Stimulated activated memory B cell treated with anti-CD40 and anti-IgM and Interleukin-4, amounts not matched to agents 10 μg/mL and 1 μg/mL and 100 μg/mL, for 72 hours (primary cell): ENCODE measurements around the gene CAVIN4.
A peak's percentile ranks its signal among the peaks of the same experiment; 100 is the strongest.

ENCODE experiments used
- ATAC-seq: fragments of 150-1000 bp; cut with Tn5 transposase; 2 replicates; pipeline ENCODE4 v1.10.0; 2021
- H3K27ac Mint-ChIP-seq: one replicate; pipeline ENCODE4 v1.8.0; 2022; ENCODE audit warnings: mild to moderate bottlenecking, mixed read lengths
- H3K27me3 Mint-ChIP-seq: one replicate; pipeline ENCODE4 v1.8.0; 2022; ENCODE audit warnings: mixed read lengths
- H3K36me3 Mint-ChIP-seq: one replicate; pipeline ENCODE4 v1.8.0; 2022; ENCODE audit warnings: mixed read lengths
- H3K4me1 Mint-ChIP-seq: one replicate; pipeline ENCODE4 v1.8.0; 2022; ENCODE audit warnings: mixed read lengths
- H3K4me3 Mint-ChIP-seq: one replicate; pipeline ENCODE4 v1.8.0; 2022; ENCODE audit warnings: mild to moderate bottlenecking, moderate library complexity, mixed read lengths
- H3K9me3 Mint-ChIP-seq: one replicate; pipeline ENCODE4 v1.8.0; 2022; ENCODE audit warnings: mixed read lengths

Gene CAVIN4, protein sequence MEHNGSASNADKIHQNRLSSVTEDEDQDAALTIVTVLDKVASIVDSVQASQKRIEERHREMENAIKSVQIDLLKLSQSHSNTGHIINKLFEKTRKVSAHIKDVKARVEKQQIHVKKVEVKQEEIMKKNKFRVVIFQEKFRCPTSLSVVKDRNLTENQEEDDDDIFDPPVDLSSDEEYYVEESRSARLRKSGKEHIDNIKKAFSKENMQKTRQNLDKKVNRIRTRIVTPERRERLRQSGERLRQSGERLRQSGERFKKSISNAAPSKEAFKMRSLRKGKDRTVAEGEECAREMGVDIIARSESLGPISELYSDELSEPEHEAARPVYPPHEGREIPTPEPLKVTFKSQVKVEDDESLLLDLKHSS

DNA sequence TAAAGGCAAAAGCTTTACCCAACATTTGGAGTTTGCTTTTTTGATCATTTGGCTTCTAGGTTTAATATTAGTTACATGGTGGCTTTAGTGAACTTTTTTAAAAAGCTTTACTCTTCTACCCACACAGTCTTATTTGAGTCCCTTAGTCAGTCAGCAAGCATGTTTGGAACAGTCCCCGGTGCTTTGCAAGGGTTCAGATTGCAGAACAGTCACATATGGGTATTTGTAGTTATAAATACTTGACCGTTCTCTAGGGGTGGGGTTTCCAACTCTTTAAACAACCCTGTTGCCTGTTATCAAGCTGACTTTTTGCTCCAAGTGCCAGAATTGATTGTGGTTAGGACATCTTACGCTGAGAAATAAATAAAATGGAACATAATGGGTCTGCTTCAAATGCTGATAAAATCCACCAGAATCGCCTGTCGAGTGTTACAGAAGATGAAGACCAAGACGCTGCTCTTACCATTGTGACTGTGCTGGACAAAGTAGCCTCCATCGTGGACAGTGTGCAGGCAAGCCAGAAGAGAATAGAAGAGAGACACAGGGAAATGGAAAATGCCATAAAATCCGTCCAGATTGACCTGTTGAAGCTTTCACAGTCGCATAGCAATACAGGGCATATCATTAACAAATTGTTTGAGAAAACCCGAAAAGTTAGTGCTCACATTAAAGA lies at the start of gene CAVIN4:
CAVIN4 (plus strand) TSS at position 304 of the 673 bp plus-strand sequence; CDS start at position 369, 65 bp downstream.
- Mint-ChIP-seq H3K4me3 (no peak within 1 kb of the TSS), H3K36me3 (no peaks in the 10 kb centered on the region), H3K9me3 (no peaks in the 10 kb centered on the region), H3K27ac (no peak within 1 kb of the TSS), H3K4me1 (no peaks in the 10 kb centered on the region), H3K27me3 (no peaks in the 10 kb centered on the region)
- no peak for ATAC-seq

DNA sequence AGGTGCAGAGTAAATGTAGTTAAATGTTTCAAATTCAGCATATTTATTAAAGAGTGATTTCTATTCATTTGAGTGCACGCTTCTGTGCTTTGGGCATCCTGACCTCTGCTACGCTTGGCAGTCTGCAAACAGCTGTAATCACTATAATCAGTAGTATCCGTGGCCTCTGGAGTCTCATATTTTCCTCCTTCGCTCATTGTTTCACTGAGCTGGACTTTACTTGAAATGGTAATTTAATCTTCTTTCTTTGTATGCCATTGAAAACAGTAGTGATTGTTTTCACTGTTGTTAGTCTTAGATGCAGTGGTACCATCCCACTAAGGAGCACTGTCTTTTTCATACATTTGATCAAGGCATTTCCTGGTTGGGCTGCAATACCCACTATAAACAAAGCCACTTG lies 43.5 kb upstream of the CAVIN4 start:
- no peak overlapping the region for H3K4me3 Mint-ChIP-seq
- no peaks in the 10 kb centered on the region for H3K4me1 Mint-ChIP-seq
- no peak overlapping the region for H3K27ac Mint-ChIP-seq
- H3K27me3 Mint-ChIP-seq = no peaks in the 10 kb centered on the region
- H3K9me3 Mint-ChIP-seq = no peaks in the 10 kb centered on the region
- ATAC-seq = no peak
- H3K36me3 Mint-ChIP-seq = no peaks in the 10 kb centered on the region

DNA sequence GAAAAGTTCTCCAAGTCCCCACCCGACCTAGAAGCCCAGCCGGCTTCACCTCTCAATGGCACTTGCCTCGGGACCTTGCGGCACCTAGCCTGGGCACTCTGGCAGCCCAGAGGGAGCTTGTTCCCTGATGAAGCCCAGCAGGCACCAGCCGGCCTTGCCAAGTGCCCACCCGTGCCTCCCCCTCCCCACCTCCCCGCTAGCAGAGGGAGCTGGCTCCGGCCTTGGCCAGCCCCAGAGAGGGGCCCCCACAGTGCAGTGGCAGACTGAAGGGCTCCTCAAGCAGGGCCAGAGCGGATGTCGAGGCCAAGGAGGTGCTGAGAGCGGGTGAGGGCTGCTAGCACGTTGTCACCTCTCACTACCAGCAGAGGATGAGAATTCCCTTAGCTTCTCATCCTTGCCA lies 37.6 kb upstream of the CAVIN4 start:
- peaks cover 7% of the 10 kb centered on the region for H3K9me3 Mint-ChIP-seq
- no peaks in the 10 kb centered on the region for H3K27me3 Mint-ChIP-seq
- no peak overlapping the region for H3K4me3 Mint-ChIP-seq
- peaks cover 13% of the 10 kb centered on the region for H3K36me3 Mint-ChIP-seq
- no peaks in the 10 kb centered on the region for H3K4me1 Mint-ChIP-seq
- no peak overlapping the region for H3K27ac Mint-ChIP-seq
- no peak for ATAC-seq

DNA sequence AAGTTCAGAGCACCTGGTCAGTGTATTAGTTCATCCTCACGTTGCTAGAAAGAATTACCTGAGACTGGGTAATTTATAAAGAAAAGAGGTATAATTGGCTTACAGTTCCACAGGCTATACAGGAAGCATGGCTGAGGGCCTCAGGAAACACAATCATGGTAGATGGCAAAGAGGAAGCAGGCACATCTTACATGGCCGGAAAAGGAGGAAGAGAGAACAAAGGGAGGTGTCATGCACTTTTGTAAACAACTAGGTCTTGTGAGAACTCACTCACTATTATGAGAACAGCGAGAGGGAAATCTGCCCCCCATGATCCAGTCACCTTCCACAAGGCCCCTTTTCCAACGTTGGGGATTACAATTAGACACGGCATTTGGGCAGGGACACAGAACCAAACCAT lies 28.8 kb upstream of the CAVIN4 start:
- H3K27me3 Mint-ChIP-seq = no peaks in the 10 kb centered on the region
- H3K9me3 Mint-ChIP-seq = peaks cover 20% of the 10 kb centered on the region
- no peak overlapping the region for H3K4me3 Mint-ChIP-seq
- peak overlapping the region; percentile 6 for H3K27ac Mint-ChIP-seq
- H3K36me3 Mint-ChIP-seq = peaks cover 28% of the 10 kb centered on the region
- no peak for ATAC-seq
- H3K4me1 Mint-ChIP-seq = peaks cover 10% of the 10 kb centered on the region

DNA sequence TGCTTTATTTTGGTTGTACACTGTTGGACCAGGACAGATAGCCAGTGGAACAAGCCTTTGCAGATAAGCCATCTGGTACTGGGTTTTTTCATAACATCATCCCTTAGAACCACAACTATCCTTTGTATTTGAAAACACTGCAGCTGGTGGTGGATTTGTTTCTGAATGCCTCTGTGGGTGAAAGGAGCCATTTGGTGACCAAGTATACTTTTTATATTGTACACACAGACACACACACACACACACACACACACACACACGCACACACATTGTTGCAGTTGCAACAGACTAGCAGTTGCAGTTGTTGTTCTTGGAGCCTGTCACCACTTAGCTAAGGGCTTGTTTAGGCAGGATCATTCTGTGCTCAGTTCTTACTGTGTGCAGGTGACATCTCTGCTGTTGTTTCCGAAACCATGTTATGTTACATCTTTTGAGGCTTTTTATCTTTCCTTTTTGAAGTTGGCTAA lies 22.9 kb upstream of the CAVIN4 start:
- no peak overlapping the region for H3K4me3 Mint-ChIP-seq
- H3K27ac Mint-ChIP-seq = no peak overlapping the region
- no peak for ATAC-seq
- peaks cover 4% of the 10 kb centered on the region for H3K9me3 Mint-ChIP-seq
- no peaks in the 10 kb centered on the region for H3K4me1 Mint-ChIP-seq
- H3K36me3 Mint-ChIP-seq = peaks cover 7% of the 10 kb centered on the region
- H3K27me3 Mint-ChIP-seq = no peaks in the 10 kb centered on the region

DNA sequence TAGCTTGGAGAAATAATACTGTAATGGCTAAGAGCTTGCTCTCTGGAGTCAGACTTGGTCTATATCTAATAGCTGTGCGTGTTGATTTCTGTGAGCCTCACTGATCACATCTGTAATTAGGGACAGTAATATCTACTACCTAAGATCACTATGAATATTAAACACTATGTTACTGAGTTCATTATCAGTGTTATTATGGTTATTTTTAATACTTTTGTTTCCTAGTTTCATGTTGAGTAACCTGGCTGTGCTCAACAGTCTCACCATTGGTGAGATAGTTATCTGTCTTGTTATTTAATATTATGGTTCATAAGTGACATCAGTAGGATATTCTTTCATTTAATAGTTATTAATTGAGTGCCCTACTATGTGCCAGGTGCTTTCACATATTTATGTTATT lies 22.4 kb upstream of the CAVIN4 start:
- peaks cover 2% of the 10 kb centered on the region for H3K9me3 Mint-ChIP-seq
- H3K4me3 Mint-ChIP-seq = no peak overlapping the region
- no peaks in the 10 kb centered on the region for H3K4me1 Mint-ChIP-seq
- no peak overlapping the region for H3K27ac Mint-ChIP-seq
- no peak for ATAC-seq
- H3K36me3 Mint-ChIP-seq = peaks cover 4% of the 10 kb centered on the region
- H3K27me3 Mint-ChIP-seq = no peaks in the 10 kb centered on the region

DNA sequence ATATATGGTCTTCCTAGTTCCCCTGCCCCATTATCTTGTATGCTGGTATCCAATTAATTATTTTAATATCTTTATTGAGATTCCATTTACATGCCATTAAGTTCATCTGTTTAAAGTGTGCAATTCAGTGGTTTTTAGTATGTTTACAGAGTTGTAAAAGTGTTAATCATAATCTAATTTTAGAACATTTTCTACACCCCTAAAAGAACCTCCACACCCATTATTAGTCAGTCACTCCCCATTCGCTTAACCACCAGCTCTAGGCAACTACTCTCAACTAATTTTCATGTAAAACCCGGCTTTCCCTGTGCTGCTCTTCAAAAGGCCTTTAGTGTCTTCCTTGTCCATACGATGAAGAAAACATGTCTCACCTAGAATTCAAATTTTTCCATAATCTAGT lies 20.8 kb upstream of the CAVIN4 start:
- ATAC-seq = no peak
- Mint-ChIP-seq H3K9me3 (no peaks in the 10 kb centered on the region), H3K4me3 (no peak overlapping the region), H3K36me3 (no peaks in the 10 kb centered on the region), H3K27me3 (no peaks in the 10 kb centered on the region), H3K4me1 (no peaks in the 10 kb centered on the region), H3K27ac (no peak overlapping the region)

DNA sequence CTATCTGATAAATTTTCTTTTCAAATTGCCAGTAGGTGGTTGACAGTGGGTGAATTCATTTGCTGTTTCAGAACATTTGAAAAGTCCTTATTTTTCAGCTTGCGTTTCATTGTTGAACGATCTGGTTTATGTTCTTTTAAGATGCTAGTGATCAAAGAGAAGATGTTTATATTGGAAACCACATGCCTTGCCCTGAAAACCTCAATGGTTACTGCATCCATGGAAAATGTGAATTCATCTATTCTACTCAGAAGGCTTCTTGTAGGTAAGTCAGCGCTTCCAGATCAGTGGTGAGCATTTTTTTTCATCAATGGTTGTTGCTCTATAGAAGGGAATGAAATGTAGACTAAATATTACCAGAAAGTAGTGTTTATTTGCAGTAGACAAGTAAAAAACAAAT lies 16.6 kb upstream of the CAVIN4 start:
- Mint-ChIP-seq H3K36me3 (no peaks in the 10 kb centered on the region), H3K27me3 (no peaks in the 10 kb centered on the region), H3K4me1 (no peaks in the 10 kb centered on the region), H3K4me3 (no peak overlapping the region), H3K27ac (no peak overlapping the region), H3K9me3 (no peaks in the 10 kb centered on the region)
- no peak for ATAC-seq

DNA sequence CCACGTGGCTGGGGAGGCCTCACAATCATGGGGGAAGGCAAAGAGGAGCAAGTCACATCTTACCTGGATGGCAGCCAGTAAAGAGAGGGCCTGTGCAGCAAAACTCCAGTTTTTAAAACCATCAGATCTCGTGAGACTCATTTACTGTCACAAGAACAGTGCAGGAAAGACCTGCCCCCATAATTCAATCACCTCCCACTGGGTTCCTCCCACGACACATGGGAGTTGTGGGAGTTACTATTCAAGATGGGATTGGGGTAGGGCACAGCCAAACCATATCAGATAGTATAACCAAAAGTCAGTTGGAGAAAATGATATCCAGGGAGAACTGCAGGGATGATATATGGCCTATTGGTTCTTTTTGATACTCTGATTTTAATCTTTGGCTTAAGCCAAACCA lies 10.0 kb upstream of the CAVIN4 start:
- H3K4me1 Mint-ChIP-seq = no peaks in the 10 kb centered on the region
- no peak overlapping the region for H3K27ac Mint-ChIP-seq
- H3K36me3 Mint-ChIP-seq = peaks cover 6% of the 10 kb centered on the region
- no peak for ATAC-seq
- peaks cover 3% of the 10 kb centered on the region for H3K9me3 Mint-ChIP-seq
- H3K4me3 Mint-ChIP-seq = no peak overlapping the region
- no peaks in the 10 kb centered on the region for H3K27me3 Mint-ChIP-seq

DNA sequence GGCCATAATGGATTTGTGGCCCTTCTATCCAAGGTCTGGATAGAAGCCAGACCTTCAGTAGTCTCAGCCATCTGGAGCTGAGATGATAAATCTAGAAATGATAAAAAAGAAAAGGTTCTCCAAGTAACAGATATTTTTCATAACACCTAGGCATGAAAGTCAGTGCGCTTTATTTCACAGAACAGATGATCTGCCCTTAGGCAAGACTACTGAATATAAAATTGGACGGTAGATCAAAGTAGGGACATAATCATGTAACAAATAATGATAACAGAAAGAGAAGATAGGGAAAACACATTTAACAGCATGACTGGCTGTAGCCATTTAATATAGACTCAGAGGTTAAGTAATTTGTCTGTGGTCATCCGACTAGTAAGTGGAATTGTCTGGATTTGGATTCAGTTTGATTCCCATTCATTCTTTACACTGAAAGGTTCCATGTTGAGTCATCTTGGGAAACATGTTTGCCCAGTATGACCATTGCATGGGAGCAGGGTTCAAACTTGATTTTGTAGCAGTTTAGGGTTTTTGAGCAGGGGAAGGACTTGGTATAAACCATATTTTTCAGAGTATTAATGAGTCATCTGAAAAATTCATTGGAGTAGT lies 4.1 kb upstream of the CAVIN4 start:
- Mint-ChIP-seq H3K27me3 (no peaks in the 10 kb centered on the region), H3K4me3 (no peak overlapping the region), H3K27ac (no peak overlapping the region), H3K4me1 (no peaks in the 10 kb centered on the region), H3K36me3 (peaks cover 6% of the 10 kb centered on the region), H3K9me3 (peaks cover 3% of the 10 kb centered on the region)
- ATAC-seq = no peak

DNA sequence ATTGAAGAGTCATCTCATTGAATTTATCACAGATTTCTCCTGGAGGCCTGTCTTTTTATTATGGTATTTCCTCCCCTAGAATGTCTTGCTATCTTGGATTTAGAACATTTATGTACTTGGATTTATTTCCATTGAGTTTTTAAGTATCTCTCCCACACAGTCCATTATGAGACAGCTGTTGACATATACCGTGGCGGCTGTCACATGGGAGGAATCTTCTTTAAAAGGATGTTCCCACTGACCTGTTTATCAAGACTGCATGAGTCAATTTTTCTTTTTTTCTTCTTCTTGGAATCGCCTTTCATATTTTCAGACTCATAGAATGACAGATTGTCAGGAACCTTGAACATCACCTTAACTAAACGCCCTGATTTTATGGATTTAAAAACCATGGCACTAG lies 2.9 kb upstream of the CAVIN4 start:
- Mint-ChIP-seq H3K27ac (no peak overlapping the region), H3K4me3 (no peak overlapping the region), H3K36me3 (peaks cover 6% of the 10 kb centered on the region), H3K4me1 (no peaks in the 10 kb centered on the region), H3K9me3 (no peaks in the 10 kb centered on the region), H3K27me3 (no peaks in the 10 kb centered on the region)
- ATAC-seq = no peak

DNA sequence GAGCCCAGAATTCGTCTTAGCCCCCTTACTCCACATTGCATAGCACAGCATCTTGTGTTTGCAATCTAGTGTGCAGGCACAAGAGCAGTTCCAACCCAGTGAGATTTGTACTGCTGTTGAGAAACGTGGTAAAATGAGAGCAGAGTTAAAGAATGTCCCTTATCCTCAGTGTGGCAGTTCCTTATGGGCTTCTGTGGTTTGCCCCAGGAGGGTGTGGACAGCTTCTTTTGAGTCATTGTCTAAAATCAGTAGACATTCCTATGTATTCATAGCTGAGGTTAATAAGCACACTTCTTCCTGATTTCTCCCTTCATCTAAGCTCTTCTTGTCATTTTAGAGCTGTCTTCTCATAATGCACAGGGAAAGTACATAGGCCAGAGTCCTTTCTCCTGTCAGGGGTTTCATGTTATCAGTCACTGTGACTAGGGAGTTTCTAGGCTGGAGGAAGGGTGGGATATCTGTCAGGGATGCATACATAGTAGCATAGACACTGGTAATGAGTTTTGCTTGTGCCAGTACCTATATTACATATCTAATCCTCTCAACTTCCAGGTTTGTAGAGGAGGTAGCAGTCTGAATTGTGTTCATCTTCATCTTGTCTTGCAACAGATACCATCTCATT lies 2.0 kb upstream of the CAVIN4 start:
- Mint-ChIP-seq H3K9me3 (no peaks in the 10 kb centered on the region), H3K27ac (no peak overlapping the region), H3K4me1 (no peaks in the 10 kb centered on the region), H3K27me3 (no peaks in the 10 kb centered on the region), H3K4me3 (no peak overlapping the region), H3K36me3 (no peaks in the 10 kb centered on the region)
- no peak for ATAC-seq

DNA sequence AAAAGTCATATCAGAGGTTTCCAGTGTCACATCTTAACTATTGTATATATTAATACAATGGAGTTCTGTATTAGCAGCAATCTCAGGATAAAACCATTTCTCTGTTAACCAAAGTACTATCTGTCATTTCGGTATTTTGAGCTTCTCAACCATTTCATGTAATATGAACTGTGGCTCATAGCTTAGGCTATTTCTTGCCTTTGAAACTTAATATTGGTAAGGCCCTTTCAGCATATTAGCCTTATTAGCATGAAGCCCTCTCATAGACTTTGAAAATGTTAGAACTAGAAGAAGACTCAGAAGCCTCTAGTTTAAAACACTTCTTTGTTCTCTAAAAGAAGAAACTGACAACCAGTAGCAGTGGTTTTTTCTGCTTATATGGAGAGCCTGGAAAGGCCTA lies 731 bp downstream of the CAVIN4 start:
- Mint-ChIP-seq H3K4me3 (no peak overlapping the region), H3K36me3 (no peaks in the 10 kb centered on the region), H3K4me1 (no peaks in the 10 kb centered on the region), H3K27ac (no peak overlapping the region), H3K9me3 (no peaks in the 10 kb centered on the region), H3K27me3 (no peaks in the 10 kb centered on the region)
- ATAC-seq = no peak

DNA sequence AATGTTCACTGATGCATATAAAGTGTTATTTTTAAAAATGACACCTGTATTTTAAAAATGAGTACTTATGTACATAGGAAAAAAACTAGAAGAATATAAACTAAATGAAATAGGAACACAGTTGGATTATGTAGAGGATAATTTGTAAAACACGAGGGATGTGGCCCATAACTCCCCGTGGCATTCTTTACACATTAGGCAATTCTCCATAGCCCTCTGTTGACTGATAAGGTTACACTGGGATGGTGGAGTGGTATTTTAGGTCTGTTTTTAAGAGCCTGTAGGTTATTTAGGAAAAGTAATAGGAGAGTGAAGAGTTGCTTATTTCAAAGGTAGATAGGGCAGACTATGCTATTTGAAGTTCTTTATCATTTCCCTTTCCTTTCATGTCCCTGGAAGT lies 1.8 kb downstream of the CAVIN4 start:
- Mint-ChIP-seq H3K27me3 (no peaks in the 10 kb centered on the region), H3K9me3 (no peaks in the 10 kb centered on the region)
- no peak for ATAC-seq

DNA sequence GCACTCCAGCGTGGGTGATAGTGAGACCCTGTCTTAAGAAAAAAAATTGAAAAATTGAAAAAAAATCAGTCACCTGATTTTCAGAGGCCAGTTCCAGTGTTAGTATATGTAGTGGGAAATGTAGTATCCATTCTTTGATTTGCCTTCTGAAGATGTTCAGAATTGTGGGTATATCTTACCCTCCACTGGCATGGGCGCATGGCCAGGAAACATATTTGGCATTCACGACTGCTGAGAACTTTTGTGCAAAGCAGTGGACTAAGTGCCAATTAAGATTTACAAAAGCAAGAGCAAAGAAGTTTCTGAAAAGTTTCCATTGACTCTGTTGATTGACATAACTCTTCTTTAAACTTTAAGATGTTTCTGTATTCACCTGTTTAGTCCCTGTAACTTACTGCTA lies 2.4 kb downstream of the CAVIN4 start:
- no peak for ATAC-seq
- no peak overlapping the region for H3K27ac Mint-ChIP-seq

More for the DNA sequence above, 1.8 kb downstream of the CAVIN4 start:
- Mint-ChIP-seq H3K36me3 (no peaks in the 10 kb centered on the region), H3K4me1 (no peaks in the 10 kb centered on the region), H3K4me3 (no peak overlapping the region), H3K27ac (no peak overlapping the region)

More for the DNA sequence above, 2.4 kb downstream of the CAVIN4 start:
- Mint-ChIP-seq H3K4me3 (no peak overlapping the region), H3K4me1 (no peaks in the 10 kb centered on the region), H3K36me3 (no peaks in the 10 kb centered on the region), H3K27me3 (no peaks in the 10 kb centered on the region), H3K9me3 (no peaks in the 10 kb centered on the region)
